DND-41 (cell line): Measurements from ENCODE around the gene EXOC6.

ENCODE experiments used
- ATAC-seq: fragments of 200-7000 bp; cut with Tn5 transposase; 3 replicates; pipeline ENCODE4 v1.9.1; 2021; ENCODE audit warnings: low read depth; ENCODE audit not compliant: insufficient read depth
- DNase-seq: peaks from one replicate; pipeline ENCODE4 v3.0.0-alpha.2; 2020
- H2AFZ ChIP-seq: 2 replicates; pipeline ENCODE4 v1.6.0; 2012; ENCODE audit warnings: low read depth, low read length
- H3K27ac ChIP-seq: 2 replicates; pipeline ENCODE4 v1.5.1; 2012; ENCODE audit warnings: low read length, inconsistent platforms
- H3K27me3 ChIP-seq: fragments of 200-600 bp; sonication (generic); 2 replicates; pipeline ENCODE4 v1.6.0; 2012; ENCODE audit warnings: low read length, mild to moderate bottlenecking, inconsistent platforms; ENCODE audit not compliant: insufficient read depth, poor library complexity
- H3K36me3 ChIP-seq: 2 replicates; pipeline ENCODE4 v1.5.1; 2012; ENCODE audit warnings: low read length, inconsistent platforms; ENCODE audit not compliant: insufficient read depth
- H3K4me1 ChIP-seq: 2 replicates; pipeline ENCODE4 v1.5.1; 2012; ENCODE audit warnings: mild to moderate bottlenecking, low read length; ENCODE audit not compliant: insufficient read depth
- H3K4me2 ChIP-seq: 2 replicates; pipeline ENCODE4 v1.6.0; 2012; ENCODE audit warnings: mild to moderate bottlenecking, moderate library complexity, low read length, inconsistent platforms; ENCODE audit not compliant: insufficient read depth
- H3K4me3 ChIP-seq, 2 experiments: fragments of 200-600 bp in 1 of 2; shearing (Covaris generic) in 1 of 2; 2 replicates each; pipeline ENCODE4 v1.5.1; 2012 to 2016; ENCODE audit warnings: inconsistent platforms in 2 of 2, low read length in 2 of 2, mild to moderate bottlenecking in 2 of 2, low read depth in 1 of 2, moderate library complexity in 1 of 2
- H3K79me2 ChIP-seq: 2 replicates; pipeline ENCODE4 v1.6.0; 2012; ENCODE audit warnings: low read length, inconsistent platforms; ENCODE audit not compliant: insufficient read depth
- H3K9ac ChIP-seq: 2 replicates; pipeline ENCODE4 v1.6.0; 2012; ENCODE audit warnings: low read depth, mild to moderate bottlenecking, inconsistent platforms, low read length, moderate library complexity
- H3K9me3 ChIP-seq: 2 replicates; pipeline ENCODE4 v1.5.1; 2012; ENCODE audit warnings: low read length, moderate library complexity, mild to moderate bottlenecking, inconsistent platforms; ENCODE audit not compliant: insufficient read depth, severe bottlenecking
- H4K20me1 ChIP-seq: 2 replicates; pipeline ENCODE4 v1.6.0; 2012; ENCODE audit warnings: low read length; ENCODE audit not compliant: insufficient read depth
- CTCF ChIP-seq: IDR thresholded peaks from 2 replicates; pipeline ENCODE4 v1.5.1; 2012; ENCODE audit warnings: borderline replicate concordance, low read length, moderate library complexity, mild to moderate bottlenecking; ENCODE audit not compliant: poor library complexity, severe bottlenecking; ENCODE audit errors: extremely low read depth
- EZH2 ChIP-seq: IDR thresholded peaks from 3 replicates; pipeline ENCODE4 v1.6.1; 2012; ENCODE audit warnings: borderline replicate concordance, low read depth, mild to moderate bottlenecking, moderate library complexity, low read length, inconsistent platforms; ENCODE audit not compliant: severe bottlenecking

Gene EXOC6

GRCh38 chr10:92915892-92916291 is 67.6 kb downstream of the EXOC6 start:
- H3K79me2 ChIP-seq, result no peaks in the 10 kb centered on the region
- no peak overlapping the region for H2AFZ ChIP-seq
- ATAC-seq (no peak), DNase-seq (no peak)
- H3K4me2 ChIP-seq, result no peak overlapping the region
- H3K4me1 ChIP-seq, result no peaks in the 10 kb centered on the region
- no peak overlapping the region for H3K4me3 ChIP-seq
- no peaks in the 10 kb centered on the region for H4K20me1 ChIP-seq
- H3K27ac ChIP-seq, result no peak overlapping the region
- H3K36me3 ChIP-seq, result peaks cover 23% of the 10 kb centered on the region; the same call in 1 of the 2 replicates
- no peak overlapping the region for H3K9ac ChIP-seq
- peaks cover 10% of the 10 kb centered on the region for H3K9me3 ChIP-seq
- no peak for TF ChIP-seq CTCF
- no peak for TF ChIP-seq EZH2
- no peaks in the 10 kb centered on the region for H3K27me3 ChIP-seq

GRCh38 chr10:92916433-92916832 is 68.1 kb downstream of the EXOC6 start:
- Histone ChIP-seq H3K4me3 (no peak overlapping the region), H3K9ac (no peak overlapping the region), H3K79me2 (no peaks in the 10 kb centered on the region), H3K9me3 (peaks cover 13% of the 10 kb centered on the region), H3K36me3 (peaks cover 26% of the 10 kb centered on the region; the same call in 1 of the 2 replicates), H3K27me3 (no peaks in the 10 kb centered on the region), H3K4me2 (no peak overlapping the region), H2AFZ (no peak overlapping the region), H4K20me1 (no peaks in the 10 kb centered on the region), H3K27ac (no peak overlapping the region), H3K4me1 (no peaks in the 10 kb centered on the region)
- no peak for ATAC-seq
- TF ChIP-seq CTCF (no peak), EZH2 (no peak)
- DNase-seq, result no peak

GRCh38 chr10:92918603-92919002 is 70.3 kb downstream of the EXOC6 start:
- Histone ChIP-seq H3K9ac (no peak overlapping the region), H3K4me2 (no peak overlapping the region), H3K4me1 (no peaks in the 10 kb centered on the region), H3K27me3 (no peaks in the 10 kb centered on the region), H2AFZ (no peak overlapping the region), H4K20me1 (no peaks in the 10 kb centered on the region), H3K27ac (no peak overlapping the region), H3K36me3 (peaks cover 30% of the 10 kb centered on the region; the same call in 1 of the 2 replicates), H3K9me3 (peaks cover 13% of the 10 kb centered on the region), H3K4me3 (no peak overlapping the region), H3K79me2 (no peaks in the 10 kb centered on the region)
- no peak for TF ChIP-seq CTCF
- TF ChIP-seq EZH2, result no peak
- ATAC-seq (no peak), DNase-seq (no peak)

GRCh38 chr10:92920866-92921265 is 72.5 kb downstream of the EXOC6 start:
- no peak for DNase-seq
- H3K79me2 ChIP-seq, result no peaks in the 10 kb centered on the region
- ATAC-seq, result no peak
- no peak overlapping the region for H3K9ac ChIP-seq
- H3K4me2 ChIP-seq, result no peak overlapping the region
- H3K36me3 ChIP-seq, result peaks cover 24% of the 10 kb centered on the region; the same call in 1 of the 2 replicates
- H4K20me1 ChIP-seq, result no peaks in the 10 kb centered on the region
- no peak for TF ChIP-seq CTCF
- no peak for TF ChIP-seq EZH2
- no peaks in the 10 kb centered on the region for H3K4me1 ChIP-seq
- no peak overlapping the region for H2AFZ ChIP-seq
- H3K4me3 ChIP-seq, result no peak overlapping the region
- H3K27me3 ChIP-seq, result no peaks in the 10 kb centered on the region
- peaks cover 13% of the 10 kb centered on the region for H3K9me3 ChIP-seq
- no peak overlapping the region for H3K27ac ChIP-seq
